Naive thymus-derived CD4-positive, alpha-beta T cell (primary cell): ENCODE results near the gene FNDC3B. TPM values are rescaled to one million over a fixed set of nuclear protein-coding genes. Genes with fewer than 3 reads are reported as not detected.
"Not testable (repeated sequence)": the region's sequence is repeated elsewhere in the genome, so short reads cannot be mapped to it uniquely, and the experiment has no call there.

ENCODE experiments used
- ATAC-seq: fragments of 150-1000 bp; cut with Tn5 transposase; 2 replicates; pipeline ENCODE4 v1.10.0; 2021; ENCODE audit warnings: mild to moderate bottlenecking, moderate library complexity
- CTCF ChIA-PET: fragments of 350-600 bp; sonication (Branson Sonifier 250); formaldehyde crosslinking; loops from one replicate; lab custom pipeline; 2021; ENCODE audit warnings: antibody characterized with exemption; lab: Charles Lee
- POLR2A ChIA-PET: fragments of 350-600 bp; sonication (Branson Sonifier 250); formaldehyde crosslinking; loops from one replicate; lab custom pipeline; 2021; ENCODE audit warnings: antibody characterized with exemption, inconsistent platforms; lab: Charles Lee
- DNase-seq, 9 donors: peaks; one replicate each; pipeline versions ENCODE4 v3.0.0 to v3.0.0-alpha.2; 2020 to 2022; ENCODE audit warnings: mixed read lengths in 1 of 9
- H3K27ac ChIP-seq: one replicate; pipeline ENCODE4 v1.7.0; 2013; ENCODE audit warnings: mild to moderate bottlenecking, low read depth, low read length, moderate library complexity
- H3K27me3 ChIP-seq, 2 donors: one replicate each; pipeline ENCODE4 v1.7.0; 2013; ENCODE audit warnings: low read length in 2 of 2, mild to moderate bottlenecking in 2 of 2, moderate library complexity in 2 of 2; ENCODE audit not compliant: control insufficient read depth in 2 of 2, insufficient read depth in 2 of 2
- H3K36me3 ChIP-seq, 3 experiments: 1 replicate in 2 of 3; 2 replicates in 1 of 3; pipeline ENCODE4 v1.7.0; 2013; ENCODE audit warnings: low read length in 3 of 3, mild to moderate bottlenecking in 3 of 3, moderate library complexity in 1 of 3; ENCODE audit not compliant: insufficient read depth in 3 of 3, control insufficient read depth in 2 of 3
- H3K4me1 ChIP-seq, 2 donors: one replicate each; pipeline ENCODE4 v1.7.0; 2013; ENCODE audit warnings: low read length in 2 of 2, mild to moderate bottlenecking in 2 of 2, moderate library complexity in 1 of 2; ENCODE audit not compliant: control insufficient read depth in 2 of 2, insufficient read depth in 2 of 2
- H3K4me3 ChIP-seq: 2 replicates; pipeline ENCODE4 v1.7.0; 2013; ENCODE audit warnings: mild to moderate bottlenecking, low read length
- H3K9me3 ChIP-seq, 3 experiments: 1 replicate in 2 of 3; 2 replicates in 1 of 3; pipeline ENCODE4 v1.7.0; 2013; ENCODE audit warnings: low read length in 3 of 3; ENCODE audit not compliant: control insufficient read depth in 2 of 3
- H3K27ac Mint-ChIP-seq, 9 donors: one replicate each; pipeline ENCODE4 v1.8.0; 2020 to 2022; ENCODE audit warnings: mixed read lengths in 9 of 9, mild to moderate bottlenecking in 8 of 9, moderate library complexity in 5 of 9, inconsistent platforms in 2 of 9
- H3K27me3 Mint-ChIP-seq, 5 donors: one replicate each; pipeline ENCODE4 v1.8.0; 2021 to 2022; ENCODE audit warnings: mixed read lengths in 5 of 5, mild to moderate bottlenecking in 1 of 5
- H3K36me3 Mint-ChIP-seq, 5 donors: one replicate each; pipeline ENCODE4 v1.8.0; 2020 to 2022; ENCODE audit warnings: mixed read lengths in 5 of 5, mild to moderate bottlenecking in 3 of 5, inconsistent platforms in 1 of 5
- H3K4me1 Mint-ChIP-seq, 7 donors: one replicate each; pipeline ENCODE4 v1.8.0; 2020 to 2022; ENCODE audit warnings: mixed read lengths in 7 of 7, mild to moderate bottlenecking in 3 of 7, inconsistent platforms in 1 of 7
- H3K4me3 Mint-ChIP-seq, 10 donors: one replicate each; pipeline ENCODE4 v1.8.0; 2020 to 2022; ENCODE audit warnings: mild to moderate bottlenecking in 10 of 10, mixed read lengths in 10 of 10, moderate library complexity in 6 of 10, inconsistent platforms in 2 of 10
- H3K9me3 Mint-ChIP-seq, 11 donors: one replicate each; pipeline ENCODE4 v1.8.0; 2020 to 2022; ENCODE audit warnings: mixed read lengths in 11 of 11, mild to moderate bottlenecking in 4 of 11, inconsistent platforms in 1 of 11, moderate library complexity in 1 of 11
- intact Hi-C, 2 donors: fragments of 100-400 bp; cut with micrococcal nuclease; formaldehyde crosslinking; loops; one replicate each; pipeline ENCODE4 v1.15.1; 2023
- polyA plus RNA-seq, 2 donors: library from polyadenylated mRNA; unstranded; fragments of 300-500 nt; fragmentation: Illumina TruSeq; gene quantifications; one replicate each; pipeline ENCODE4 v1.2.3, GENCODE V29; 2021
- total RNA-seq, 6 experiments: library from RNA in 5 of 6; stranded (reverse) in 5 of 6; gene quantifications; 1 replicate in 5 of 6; 2 replicates in 1 of 6; pipeline ENCODE4 v1.2.3 and lab custom pipeline; 2021 to 2026

FNDC3B gene
- total and polyA plus RNA-seq, 7 experiments from 2014 or later = 8.6 to 78.6 (median 25.6) TPM

- POLR2A ChIA-PET = no interaction called here
Measured at GRCh38 chr3:172236771-172237742, 197.7 kb downstream of the FNDC3B start.

GRCh38 chr3:172238188-172238587, 198.8 kb downstream of the FNDC3B start:
- ATAC-seq = no peak
- H3K36me3 ChIP-seq = no peaks in the 10 kb centered on the region
- Mint-ChIP-seq H3K27me3 (no peaks in the 10 kb centered on the region), H3K27ac (no peak overlapping the region), H3K9me3 (peaks cover 10 to 27% (median 16%) of the 10 kb centered on the region in 11 donors), H3K4me1 (peaks cover 0 to 19% (median 13%) of the 10 kb centered on the region in 7 donors), H3K4me3 (no peak overlapping the region), H3K36me3 (peaks cover 13 to 42% (median 31%) of the 10 kb centered on the region in 5 donors)
- no peaks in the 10 kb centered on the region for H3K4me1 ChIP-seq
- ChIA-PET CTCF (no interaction called here), POLR2A (no interaction called here)
- no peaks in the 10 kb centered on the region for H3K27me3 ChIP-seq
- peaks cover 0 to 10% (median 0%) of the 10 kb centered on the region in 3 experiments for H3K9me3 ChIP-seq
- H3K27ac ChIP-seq = no peak overlapping the region
- H3K4me3 ChIP-seq = no peak overlapping the region
- intact Hi-C loops = no loop called here
- DNase-seq = no peak

More at GRCh38 chr3:172236771-172237742, 197.7 kb downstream of the FNDC3B start:
- H3K27me3 Mint-ChIP-seq = no peaks in the 10 kb centered on the region
- H3K27ac Mint-ChIP-seq = no peak overlapping the region
- CTCF ChIA-PET = no interaction called here
- intact Hi-C loops = no loop called here
- no peaks in the 10 kb centered on the region for H3K27me3 ChIP-seq
- peaks cover 8 to 36% (median 20%) of the 10 kb centered on the region in 5 donors for H3K36me3 Mint-ChIP-seq
- H3K4me1 ChIP-seq = no peaks in the 10 kb centered on the region
- DNase-seq = no peak
- no peak overlapping the region for H3K4me3 ChIP-seq
- H3K9me3 ChIP-seq = peaks cover 0 to 2% (median 0%) of the 10 kb centered on the region in 3 experiments
- H3K27ac ChIP-seq = no peak overlapping the region
- no peak for ATAC-seq
- peaks cover 0 to 14% (median 10%) of the 10 kb centered on the region in 7 donors for H3K4me1 Mint-ChIP-seq
- H3K4me3 Mint-ChIP-seq = no peak overlapping the region
- peaks cover 6 to 18% (median 12%) of the 10 kb centered on the region in 11 donors for H3K9me3 Mint-ChIP-seq
- no peaks in the 10 kb centered on the region for H3K36me3 ChIP-seq

- POLR2A ChIA-PET = no interaction called here
Measured at GRCh38 chr3:172239218-172239790, 199.9 kb downstream of the FNDC3B start.

GRCh38 chr3:172241405-172241804, 202.0 kb downstream of the FNDC3B start:
- ATAC-seq = no peak
- CTCF ChIA-PET = no interaction called here
- peaks cover 0 to 33% (median 21%) of the 10 kb centered on the region in 7 donors for H3K4me1 Mint-ChIP-seq
- DNase-seq = no peak
- H3K36me3 Mint-ChIP-seq = peaks cover 10 to 51% (median 43%) of the 10 kb centered on the region in 5 donors
- peak overlapping the region in 1 of 10 donors; percentile 21 for H3K4me3 Mint-ChIP-seq
- peaks cover 0 to 10% (median 0%) of the 10 kb centered on the region in 3 experiments for H3K9me3 ChIP-seq
- POLR2A ChIA-PET = no interaction called here
- no peak overlapping the region for H3K4me3 ChIP-seq
- no peak overlapping the region for H3K27ac ChIP-seq
- no peaks in the 10 kb centered on the region for H3K4me1 ChIP-seq
- H3K27ac Mint-ChIP-seq = no peak overlapping the region
- peaks cover 10 to 37% (median 19%) of the 10 kb centered on the region in 11 donors for H3K9me3 Mint-ChIP-seq
- H3K27me3 ChIP-seq = no peaks in the 10 kb centered on the region
- H3K36me3 ChIP-seq = no peaks in the 10 kb centered on the region
- intact Hi-C loops = no loop called here
- H3K27me3 Mint-ChIP-seq = no peaks in the 10 kb centered on the region

More at GRCh38 chr3:172239218-172239790, 199.9 kb downstream of the FNDC3B start:
- intact Hi-C loops = no loop called here
- Histone ChIP-seq H3K9me3 (peaks cover 0 to 10% (median 0%) of the 10 kb centered on the region in 3 experiments), H3K36me3 (no peaks in the 10 kb centered on the region), H3K4me1 (no peaks in the 10 kb centered on the region), H3K4me3 (no peak overlapping the region), H3K27ac (no peak overlapping the region), H3K27me3 (no peaks in the 10 kb centered on the region)
- H3K9me3 Mint-ChIP-seq = peaks cover 10 to 37% (median 19%) of the 10 kb centered on the region in 11 donors
- H3K36me3 Mint-ChIP-seq = peaks cover 11 to 45% (median 37%) of the 10 kb centered on the region in 5 donors
- peaks cover 0 to 29% (median 19%) of the 10 kb centered on the region in 7 donors for H3K4me1 Mint-ChIP-seq
- H3K4me3 Mint-ChIP-seq = no peak overlapping the region
- DNase-seq = no peak
- no peak overlapping the region for H3K27ac Mint-ChIP-seq
- no peak for ATAC-seq
- no peaks in the 10 kb centered on the region for H3K27me3 Mint-ChIP-seq
- CTCF ChIA-PET = no interaction called here

GRCh38 chr3:172242471-172242870, 203.1 kb downstream of the FNDC3B start:
- Mint-ChIP-seq H3K9me3 (peaks cover 10 to 37% (median 19%) of the 10 kb centered on the region in 11 donors), H3K4me1 (peaks cover 0 to 33% (median 21%) of the 10 kb centered on the region in 7 donors), H3K36me3 (peaks cover 10 to 59% (median 45%) of the 10 kb centered on the region in 5 donors)
- CTCF ChIA-PET, ATAC-seq, POLR2A ChIA-PET, H3K4me3 ChIP-seq, H3K9me3 ChIP-seq, H3K4me1 ChIP-seq, DNase-seq, H3K27me3 Mint-ChIP-seq, H3K27ac Mint-ChIP-seq, H3K27ac ChIP-seq, intact Hi-C loops, H3K36me3 ChIP-seq, H3K27me3 ChIP-seq, H3K4me3 Mint-ChIP-seq: not testable (repeated sequence)

- Mint-ChIP-seq H3K4me3 (peak overlapping the region in 2 of 10 donors; percentile 15 to 16), H3K36me3 (peaks cover 10 to 65% (median 53%) of the 10 kb centered on the region in 5 donors), H3K9me3 (peaks cover 10 to 37% (median 19%) of the 10 kb centered on the region in 11 donors), H3K4me1 (peaks cover 2 to 34% (median 21%) of the 10 kb centered on the region in 7 donors)
- H3K36me3 ChIP-seq, H3K27me3 ChIP-seq, H3K27ac ChIP-seq, H3K4me3 ChIP-seq, ATAC-seq, H3K4me1 ChIP-seq, DNase-seq, H3K27ac Mint-ChIP-seq, CTCF ChIA-PET, POLR2A ChIA-PET, intact Hi-C loops, H3K27me3 Mint-ChIP-seq, H3K9me3 ChIP-seq: not testable (repeated sequence)
Measured at GRCh38 chr3:172243376-172243775, 204.0 kb downstream of the FNDC3B start.
